BJ (cell line): Measurements from ENCODE around the gene CFAP92. TPM values are rescaled to one million over a fixed set of nuclear protein-coding genes. Genes with fewer than 3 reads are reported as not detected.

Source experiments
- CTCF ChIA-PET: fragments of 350-600 bp; formaldehyde crosslinking; extraction: SDS; loops from one replicate; lab custom pipeline; 2021; ENCODE audit warnings: antibody characterized with exemption, inconsistent platforms; lab: Yijun Ruan, JAX
- POLR2A ChIA-PET: fragments of 300-600 bp; sonication (Branson Sonifier 250); formaldehyde crosslinking; extraction: SDS; loops from one replicate; lab custom pipeline; 2021; ENCODE audit warnings: antibody characterized with exemption; lab: Charles Lee
- DNase-seq: peaks from one replicate; pipeline ENCODE4 v3.0.0-alpha.2; 2011; ENCODE audit warnings: low read depth
- H3K27me3 ChIP-seq: 2 replicates; pipeline ENCODE4 v1.6.0; 2011; ENCODE audit warnings: low read length; ENCODE audit not compliant: control insufficient read depth, insufficient read depth
- H3K36me3 ChIP-seq: 2 replicates; pipeline ENCODE4 v1.5.1; 2011; ENCODE audit warnings: low read length; ENCODE audit not compliant: control insufficient read depth, insufficient read depth
- H3K4me3 ChIP-seq: 2 replicates; pipeline ENCODE4 v1.5.1; 2011; ENCODE audit warnings: low read depth, mild to moderate bottlenecking, control low read depth, low read length
- polyA plus RNA-seq: library from polyadenylated mRNA; depleted of rRNA; stranded (reverse); fragments of >200 nt; gene quantifications from 2 replicates; pipeline ENCODE4 v1.2.3, GENCODE V29; 2011
- TF ChIP-seq, protein P1 (sequence below): IDR thresholded peaks from 2 replicates; pipeline ENCODE4 v1.5.1; 2011; ENCODE audit warnings: low read depth, mild to moderate bottlenecking, control low read depth, inconsistent platforms, low read length, moderate library complexity; ENCODE audit not compliant: insufficient read depth

The CFAP92 gene
- polyA plus RNA-seq, 1 experiment = not detected

DNA sequence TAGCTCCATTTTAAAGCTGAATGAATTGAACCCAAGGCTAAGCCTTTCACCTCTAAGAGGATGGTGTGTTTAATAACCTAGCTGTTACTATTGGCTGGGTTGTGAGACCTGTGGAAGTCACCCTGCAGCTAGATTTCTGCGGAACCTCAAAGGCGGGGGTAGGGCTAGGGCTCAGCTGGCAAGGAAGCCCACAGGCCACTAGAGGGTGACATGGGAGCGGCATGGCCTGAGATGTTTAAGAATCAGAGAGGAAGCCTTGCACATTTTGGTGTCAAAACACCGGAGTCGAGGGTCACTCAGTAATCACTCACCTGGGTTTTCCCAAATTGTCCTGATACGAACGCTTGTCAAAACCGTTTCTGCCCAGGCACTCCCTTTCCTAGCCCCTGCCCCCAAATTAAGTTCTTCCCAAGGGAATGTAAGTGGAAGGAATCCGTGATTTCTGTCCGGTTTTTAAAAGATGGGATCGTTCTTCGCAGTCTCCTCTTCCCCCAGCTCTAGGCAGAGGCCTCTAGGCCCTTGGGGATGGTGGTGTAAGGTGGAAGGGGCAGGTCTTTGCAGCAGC is 118.2 kb downstream of the CFAP92 start:
- TF ChIP-seq, protein P1, sequence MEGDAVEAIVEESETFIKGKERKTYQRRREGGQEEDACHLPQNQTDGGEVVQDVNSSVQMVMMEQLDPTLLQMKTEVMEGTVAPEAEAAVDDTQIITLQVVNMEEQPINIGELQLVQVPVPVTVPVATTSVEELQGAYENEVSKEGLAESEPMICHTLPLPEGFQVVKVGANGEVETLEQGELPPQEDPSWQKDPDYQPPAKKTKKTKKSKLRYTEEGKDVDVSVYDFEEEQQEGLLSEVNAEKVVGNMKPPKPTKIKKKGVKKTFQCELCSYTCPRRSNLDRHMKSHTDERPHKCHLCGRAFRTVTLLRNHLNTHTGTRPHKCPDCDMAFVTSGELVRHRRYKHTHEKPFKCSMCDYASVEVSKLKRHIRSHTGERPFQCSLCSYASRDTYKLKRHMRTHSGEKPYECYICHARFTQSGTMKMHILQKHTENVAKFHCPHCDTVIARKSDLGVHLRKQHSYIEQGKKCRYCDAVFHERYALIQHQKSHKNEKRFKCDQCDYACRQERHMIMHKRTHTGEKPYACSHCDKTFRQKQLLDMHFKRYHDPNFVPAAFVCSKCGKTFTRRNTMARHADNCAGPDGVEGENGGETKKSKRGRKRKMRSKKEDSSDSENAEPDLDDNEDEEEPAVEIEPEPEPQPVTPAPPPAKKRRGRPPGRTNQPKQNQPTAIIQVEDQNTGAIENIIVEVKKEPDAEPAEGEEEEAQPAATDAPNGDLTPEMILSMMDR = peak; percentile 58
- Histone ChIP-seq H3K27me3 (no peaks in the 10 kb centered on the region), H3K4me3 (no peak overlapping the region), H3K36me3 (no peaks in the 10 kb centered on the region)
- CTCF ChIA-PET = interaction anchor here (0.9 to 2.7 kb wide), 5 partner anchors 9 to 195 kb away, joined by 3 to 11 read pairs (median 4); no protein-coding TSS in a partner anchor
- POLR2A ChIA-PET = no interaction called here
- no peak for DNase-seq

DNA sequence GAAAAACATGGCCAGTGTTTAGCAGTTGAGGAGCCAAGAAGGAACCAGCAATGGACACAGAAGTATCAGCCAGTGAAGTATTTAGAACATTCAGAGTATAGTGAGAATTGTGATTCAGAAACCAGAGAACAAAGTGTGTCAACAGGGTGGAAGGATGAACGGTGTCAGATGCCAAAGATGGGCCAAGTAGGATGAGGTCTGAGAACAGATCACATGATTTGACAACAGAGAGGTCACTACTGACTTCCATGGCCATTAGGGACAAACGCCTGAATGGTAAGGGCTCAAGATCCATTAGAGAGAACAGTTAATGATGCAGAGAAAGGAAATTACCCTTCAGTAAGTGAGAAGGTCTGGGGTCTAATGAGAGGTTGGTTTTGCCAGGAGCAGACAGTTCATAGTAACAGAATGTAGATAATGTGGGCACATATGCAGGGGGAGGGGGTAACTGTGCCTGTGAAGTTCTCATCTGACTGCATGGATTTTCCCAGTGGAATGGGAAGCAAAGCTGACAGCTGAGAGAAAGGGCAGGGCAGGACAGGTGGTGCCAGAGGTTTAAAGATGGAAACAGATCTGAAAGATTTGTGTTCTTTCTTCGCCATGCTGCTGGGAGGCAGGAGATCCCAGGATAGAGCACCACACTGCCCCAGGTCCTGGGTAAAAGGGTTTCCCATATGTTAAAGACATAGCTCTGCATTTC is 119.2 kb downstream of the CFAP92 start:
- TF ChIP-seq, protein P1 = no peak
- Histone ChIP-seq H3K27me3 (no peaks in the 10 kb centered on the region), H3K36me3 (no peaks in the 10 kb centered on the region), H3K4me3 (no peak overlapping the region)
- POLR2A ChIA-PET = no interaction called here
- no peak for DNase-seq
- CTCF ChIA-PET = interaction anchor here (0.9 to 2.7 kb wide), 3 partner anchors 8 to 19 kb away, joined by 3 to 11 read pairs (median 4); no protein-coding TSS in a partner anchor

DNA sequence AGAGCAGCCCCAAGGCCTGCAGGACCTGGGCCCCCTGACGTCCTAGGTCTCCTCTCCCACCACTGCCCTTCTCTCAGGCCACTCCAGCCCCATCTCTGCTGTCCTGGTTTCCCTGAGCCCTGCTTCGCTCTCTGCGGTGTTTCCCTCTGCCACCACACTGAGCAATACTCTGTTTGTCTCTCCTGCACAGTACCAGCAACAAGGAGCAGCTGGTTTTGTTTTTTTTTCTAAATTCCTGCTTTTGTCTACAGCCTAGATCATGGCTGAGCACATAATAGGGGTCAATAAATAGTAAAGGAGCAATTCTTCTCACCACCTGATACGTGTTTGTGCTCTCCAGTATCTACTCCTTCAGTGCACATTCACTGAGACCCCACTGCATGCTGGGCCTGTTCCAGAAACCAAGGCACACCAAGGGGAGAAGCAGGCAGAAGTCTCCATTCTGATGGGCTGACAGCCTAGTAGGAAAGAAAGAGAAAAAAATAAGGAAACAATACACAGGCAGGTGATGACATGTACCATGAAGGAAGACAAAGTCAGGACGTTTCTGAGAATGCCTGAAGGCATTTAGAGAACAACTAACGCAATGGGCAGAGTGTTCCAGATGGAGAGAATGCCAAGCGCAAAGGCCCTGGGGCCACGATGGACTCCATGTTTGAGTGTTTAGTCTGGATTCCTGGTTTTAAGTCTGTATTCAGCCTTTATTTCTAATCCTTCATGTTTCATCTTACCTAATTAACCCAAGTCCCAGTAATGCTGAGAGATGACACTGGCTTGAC is 120.4 kb downstream of the CFAP92 start:
- ChIA-PET CTCF (no interaction called here), POLR2A (no interaction called here)
- Histone ChIP-seq H3K4me3 (no peak overlapping the region), H3K36me3 (no peaks in the 10 kb centered on the region), H3K27me3 (no peaks in the 10 kb centered on the region)
- no peak for DNase-seq
- TF ChIP-seq, protein P1 = no peak

DNA sequence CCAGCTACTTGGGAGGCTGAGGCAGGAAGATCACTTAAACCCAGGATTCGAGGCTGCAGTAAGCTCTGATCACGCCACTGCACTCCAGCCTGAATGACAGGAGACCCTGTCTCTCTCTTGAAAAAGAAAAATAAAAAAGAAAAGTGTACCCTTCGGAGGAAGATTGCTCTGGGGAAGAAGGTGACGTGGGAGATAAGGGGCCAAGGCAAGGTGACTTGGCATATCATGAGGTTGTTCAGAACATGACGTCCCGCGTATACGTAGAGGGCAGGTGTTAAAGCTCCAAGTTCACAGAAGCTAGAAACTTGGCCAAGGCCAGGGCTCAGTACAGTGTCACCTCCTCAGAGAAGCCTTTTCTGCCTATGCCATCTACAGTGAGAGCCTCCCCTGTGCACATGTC is 121.1 kb downstream of the CFAP92 start:
- Histone ChIP-seq H3K36me3 (no peaks in the 10 kb centered on the region), H3K27me3 (no peaks in the 10 kb centered on the region), H3K4me3 (no peak overlapping the region)
- POLR2A ChIA-PET = no interaction called here
- TF ChIP-seq, protein P1 = no peak
- no peak for DNase-seq
- CTCF ChIA-PET = interaction anchor here (0.5 kb wide), 1 partner anchor 801 kb away, joined by 3 read pairs; no protein-coding TSS in a partner anchor

DNA sequence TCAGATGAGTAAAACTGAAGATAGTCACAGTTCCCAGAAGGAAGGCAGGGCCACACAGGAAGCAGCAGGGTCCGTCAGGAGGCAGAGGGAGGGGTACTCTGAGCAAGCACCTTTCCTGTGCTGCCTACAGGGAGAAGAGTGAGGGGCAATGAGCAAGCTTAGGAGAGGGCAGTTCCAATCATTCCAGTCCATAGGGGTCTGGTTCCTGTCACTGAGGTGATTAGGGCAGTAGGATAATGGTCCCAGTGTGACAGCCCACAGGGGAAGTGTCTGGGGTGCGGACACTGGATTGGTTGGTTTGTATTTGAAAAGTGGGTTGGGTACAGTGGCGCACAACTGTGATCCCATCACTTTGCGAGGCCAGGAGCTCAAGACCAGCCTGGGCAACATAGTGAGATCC is 121.6 kb downstream of the CFAP92 start:
- CTCF ChIA-PET = interaction anchor here (0.5 kb wide), 1 partner anchor 801 kb away, joined by 3 read pairs; no protein-coding TSS in a partner anchor
- DNase-seq = no peak
- no peaks in the 10 kb centered on the region for H3K36me3 ChIP-seq
- H3K4me3 ChIP-seq = no peak overlapping the region
- TF ChIP-seq, protein P1 = no peak
- POLR2A ChIA-PET = no interaction called here
- H3K27me3 ChIP-seq = no peaks in the 10 kb centered on the region
